Adrenal gland (tissue), 12 donors: ENCODE results near the gene SLC11A1. TPM values are rescaled to one million over a fixed set of nuclear protein-coding genes. Genes with fewer than 3 reads are reported as not detected.

Experiments
- DNase-seq, 7 donors: peaks; one replicate each; pipeline ENCODE4 v3.0.0-alpha.2; 2019 to 2020
- H3K27ac ChIP-seq, 5 donors: fragments of 200-600 bp; sonication (generic) in 4 of 5; 1 replicate in 3 of 5; 2 replicates in 2 of 5; pipeline versions ENCODE4 v1.5.1 to v1.8.0; 2016 to 2020; ENCODE audit warnings: mild to moderate bottlenecking in 1 of 5
- H3K27me3 ChIP-seq: fragments of 200-600 bp; 2 replicates; pipeline ENCODE4 v1.8.0; 2021
- H3K36me3 ChIP-seq, 2 donors: fragments of 200-600 bp; replicated peaks in 1 of 2; 1 replicate in 1 of 2; 2 replicates in 1 of 2; pipeline versions ENCODE4 v1.5.1 to v1.8.0; 2018 to 2022
- H3K4me1 ChIP-seq, 2 donors: fragments of 200-600 bp; replicated peaks in 1 of 2; 1 replicate in 1 of 2; 2 replicates in 1 of 2; pipeline versions ENCODE4 v1.5.1 to v1.8.0; 2018 to 2021
- H3K4me3 ChIP-seq, 4 donors: fragments of 200-600 bp; sonication (generic) in 3 of 4; one replicate each; pipeline ENCODE4 v1.5.1; 2016 to 2018
- H3K9me3 ChIP-seq, 3 donors: fragments of 200-600 bp; sonication (generic) in 1 of 3; replicated peaks in 1 of 3; 1 replicate in 2 of 3; 2 replicates in 1 of 3; pipeline versions ENCODE4 v1.5.1 to v1.8.0; 2016 to 2021
- CTCF ChIP-seq, 6 experiments: fragments of 450-650 bp in 4 of 6; fragments of 200-600 bp in 2 of 6; sonication (generic) in 1 of 6; IDR thresholded peaks; 1 replicate in 5 of 6; 2 replicates in 1 of 6; pipeline versions ENCODE4 v1.5.1 to v1.8.0; 2016 to 2021; ENCODE audit warnings: antibody characterized with exemption in 6 of 6, mild to moderate bottlenecking in 2 of 6, moderate library complexity in 1 of 6
- POLR2A ChIP-seq, 2 donors: fragments of 450-650 bp; IDR thresholded peaks; one replicate each; pipeline ENCODE4 v1.6.1; 2017; ENCODE audit warnings: antibody characterized with exemption in 2 of 2, mild to moderate bottlenecking in 2 of 2, moderate library complexity in 1 of 2
- WGBS, 4 donors: extraction: QIAGEN DNeasy Blood & Tissue Kit in 2 of 4; methylation state at CpG; one replicate each; pipeline versions ENCODE4 v1.1.5 to v1.1.7; 2013 to 2017; 5-methylcytosine and 5-hydroxymethylcytosine counted together
- intact Hi-C, 2 donors: fragments of 100-400 bp; cut with DNase I; formaldehyde crosslinking; loops; one replicate each; pipeline versions ENCODE4 v1.14.1 to v1.15.0; 2022 to 2023
- polyA plus RNA-seq, 3 donors: library from polyadenylated mRNA; stranded (reverse); fragments of 200-250 nt in 2 of 3; fragments of 350-450 nt in 1 of 3; fragmentation: Illumina TruSeq in 1 of 3; extraction: RNeasy Lipid Tissue Mini Kit (QIAGEN cat#74804) in 1 of 3; gene quantifications; one replicate each; pipeline ENCODE4 v1.2.3, GENCODE V29; 2013 to 2014
- total RNA-seq, 9 donors: library from RNA; depleted of rRNA in 4 of 9; stranded (reverse); fragments of >200 nt in 4 of 9; fragments of 120-200 nt in 1 of 9; fragmentation: NEBNext Ultra II Directional in 1 of 9; extraction: Animal tissue kit (Norgen Biotek cat#: 25700) in 1 of 9; gene quantifications; one replicate each; pipeline versions ENCODE4 v1.1.0 to v1.2.4, GENCODE V29; 2013 to 2023
- donor health status: healthy with polysubstance abuse.
- donor health status: Bipolar disorder and iron deficiency.
- donor health status: DM: yes; HTN: yes; CAD: no.
- donor health status: DM: no; HTN: no; CAD: no.
- donor health status: DM: no; HTN: no; CAD: no.
- donor health status: DM: yes; HTN: yes; CAD: no.

Gene SLC11A1
- total and polyA plus RNA-seq, 12 donors: 1.1 to 89.9 (median 30.9) TPM

- TF ChIP-seq CTCF (IDR thresholded peaks at IDR 0.05) (no peak), POLR2A (IDR thresholded peaks at IDR 0.05) (peak; percentile 3 to 17)
- Histone ChIP-seq H3K36me3 (no peaks in the 10 kb centered on the region), H3K27me3 (no peaks in the 10 kb centered on the region), H3K9me3 (no peaks in the 10 kb centered on the region), H3K4me1 (peaks cover 0 to 14% of the 10 kb centered on the region in 2 donors), H3K4me3 (no peak overlapping the region), H3K27ac (peak overlapping the region; percentile 26 to 93 (median 60))
- WGBS, 4 donors: 60 to 73% (median 61%) methylated on average over 11 of the region's 11 CpGs
- intact Hi-C loops: no loop called here
- peak in 6 of 7 donors; percentile 51 to 87 (median 78) for DNase-seq
These were observed 11.5 kb upstream of the SLC11A1 start for GRCh38 chr2:218370410-218371063.

DNA sequence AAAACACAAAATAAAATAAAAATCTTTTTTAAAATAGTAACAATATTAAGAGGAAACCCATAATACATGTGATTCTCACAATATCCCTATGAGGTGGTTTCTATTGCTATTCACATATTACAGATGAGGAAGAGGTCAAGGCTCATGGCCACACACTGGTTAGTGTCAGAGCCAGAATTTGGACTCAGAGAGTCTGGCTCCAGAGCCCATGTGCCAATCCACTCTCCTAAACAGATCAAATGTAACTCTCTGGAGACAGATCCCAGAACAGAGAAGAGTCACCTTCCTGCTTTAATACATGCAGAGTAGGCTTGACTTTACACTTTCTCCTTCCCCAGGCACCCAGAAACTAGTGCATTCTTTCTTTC, 10.1 kb upstream of the SLC11A1 start:
- TF ChIP-seq POLR2A (IDR thresholded peaks at IDR 0.05) (no peak), CTCF (IDR thresholded peaks at IDR 0.05) (no peak)
- no peak overlapping the region for H3K4me3 ChIP-seq
- H3K4me1 ChIP-seq: peaks cover 0 to 14% of the 10 kb centered on the region in 2 donors
- DNase-seq: no peak
- intact Hi-C loops: no loop called here
- H3K36me3 ChIP-seq: no peaks in the 10 kb centered on the region
- H3K9me3 ChIP-seq: no peaks in the 10 kb centered on the region
- peak overlapping the region in 3 of 5 donors; percentile 28 to 93 (median 89) for H3K27ac ChIP-seq
- H3K27me3 ChIP-seq: no peaks in the 10 kb centered on the region

DNA sequence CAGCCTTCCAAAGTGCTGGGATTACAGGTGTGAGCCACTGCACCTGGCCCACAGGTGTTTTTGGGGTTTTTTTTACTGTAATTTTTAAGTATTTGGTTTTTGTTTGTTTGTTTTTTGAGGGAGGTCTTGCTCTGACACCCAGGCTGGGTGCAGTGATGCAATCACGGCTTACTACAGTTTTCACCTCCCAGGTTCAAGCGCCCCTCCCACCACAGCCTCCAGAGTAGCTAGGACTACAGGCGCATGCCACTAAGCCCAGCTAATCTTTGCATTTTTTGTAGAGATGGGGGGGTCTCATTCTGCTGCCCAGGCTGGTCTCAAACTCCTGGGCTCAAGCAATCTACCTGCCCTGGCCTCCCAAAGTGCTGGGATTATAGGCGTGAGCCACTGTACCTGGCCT, 7.3 kb upstream of the SLC11A1 start:
- Histone ChIP-seq H3K4me3 (no peak overlapping the region), H3K9me3 (no peaks in the 10 kb centered on the region), H3K27me3 (no peaks in the 10 kb centered on the region), H3K27ac (no peak overlapping the region), H3K4me1 (peaks cover 0 to 5% of the 10 kb centered on the region in 2 donors), H3K36me3 (no peaks in the 10 kb centered on the region)
- WGBS, 4 donors: 66 to 85% (median 72%) methylated on average over 2 to 4 of the region's 4 CpGs
- TF ChIP-seq POLR2A (IDR thresholded peaks at IDR 0.05): no peak
- no peak for TF ChIP-seq CTCF (IDR thresholded peaks at IDR 0.05)
- intact Hi-C loops: no loop called here
- DNase-seq: peak in 1 of 7 donors; percentile 12

GRCh38 chr2:218375212-218375611, 6.9 kb upstream of the SLC11A1 start:
- DNase-seq: peak in 1 of 7 donors; percentile 13
- WGBS, 4 donors: 13 to 27% (median 18%) methylated on average over 2 of the region's 2 CpGs
- Histone ChIP-seq H3K27ac (no peak overlapping the region), H3K9me3 (no peaks in the 10 kb centered on the region), H3K36me3 (no peaks in the 10 kb centered on the region), H3K27me3 (no peaks in the 10 kb centered on the region), H3K4me3 (no peak overlapping the region), H3K4me1 (peaks cover 0 to 5% of the 10 kb centered on the region in 2 donors)
- TF ChIP-seq CTCF (IDR thresholded peaks at IDR 0.05) (no peak), POLR2A (IDR thresholded peaks at IDR 0.05) (no peak)
- intact Hi-C loops: no loop called here
